Esophagus muscularis mucosa (tissue), 4 donors: ENCODE results near the gene CNTNAP2. TPM values are rescaled to one million over a fixed set of nuclear protein-coding genes. Genes with fewer than 3 reads are reported as not detected.
A peak's percentile ranks its signal among the peaks of the same experiment; 100 is the strongest.
"Not testable (repeated sequence)": the region's sequence is repeated elsewhere in the genome, so short reads cannot be mapped to it uniquely, and the experiment has no call there.

Experiments
- DNase-seq: peaks from one replicate; pipeline ENCODE4 v3.0.0-alpha.2; 2017; ENCODE audit errors: extremely low spot score
- H3K27ac ChIP-seq, 4 donors: fragments of 200-600 bp; sonication (generic); replicated peaks in 1 of 4; 1 replicate in 3 of 4; 2 replicates in 1 of 4; pipeline ENCODE4 v1.5.1; 2016 to 2019; ENCODE audit warnings: mild to moderate bottlenecking in 1 of 4
- H3K27me3 ChIP-seq, 4 donors: fragments of 200-600 bp; sonication (generic); one replicate each; pipeline versions ENCODE4 v1.5.1 to v1.6.0; 2016 to 2019
- H3K36me3 ChIP-seq, 4 donors: fragments of 200-600 bp; sonication (generic); one replicate each; pipeline ENCODE4 v1.5.1; 2016 to 2019
- H3K4me1 ChIP-seq, 4 donors: fragments of 200-600 bp; sonication (generic); one replicate each; pipeline ENCODE4 v1.5.1; 2016 to 2019
- H3K4me3 ChIP-seq, 4 donors: fragments of 200-600 bp; sonication (generic); 1 replicate in 2 of 4; 2 replicates in 2 of 4; pipeline ENCODE4 v1.5.1; 2016 to 2019; ENCODE audit warnings: mild to moderate bottlenecking in 4 of 4, moderate library complexity in 1 of 4
- H3K9me3 ChIP-seq, 4 donors: fragments of 200-600 bp; sonication (generic); 1 replicate in 3 of 4; 2 replicates in 1 of 4; pipeline ENCODE4 v1.5.1; 2016 to 2019
- EP300 ChIP-seq: sonication (generic); formaldehyde crosslinking; IDR thresholded peaks from one replicate; pipeline ENCODE4 v1.6.1; 2017; ENCODE audit warnings: antibody characterized with exemption
- POLR2A ChIP-seq: fragments of 450-650 bp; IDR thresholded peaks from one replicate; pipeline ENCODE4 v1.6.1; 2017; ENCODE audit warnings: antibody characterized with exemption, moderate library complexity, mild to moderate bottlenecking, low read depth
- POLR2AphosphoS5 ChIP-seq, 2 donors: sonication (generic); formaldehyde crosslinking; IDR thresholded peaks; one replicate each; pipeline ENCODE4 v1.6.1; 2017; ENCODE audit warnings: antibody characterized with exemption in 2 of 2
- WGBS: methylation state at CpG from one replicate; pipeline ENCODE4 v1.1.5; 2018; 5-methylcytosine and 5-hydroxymethylcytosine counted together
- intact Hi-C: fragments of 100-400 bp; cut with DNase I; formaldehyde crosslinking; loops from one replicate; pipeline ENCODE4 v1.15.1; 2023
- total RNA-seq, 4 donors: library from RNA; depleted of rRNA; stranded (reverse); fragments of >200 nt; gene quantifications; one replicate each; pipeline versions ENCODE4 v1.1.0 to v1.2.1, GENCODE V29; 2016
- TF ChIP-seq, protein P1 (sequence below), 3 experiments: fragments of 200-600 bp in 2 of 3; fragments of 450-650 bp in 1 of 3; sonication (generic) in 2 of 3; IDR thresholded peaks; one replicate each; pipeline ENCODE4 v1.5.1; 2017 to 2019; ENCODE audit warnings: antibody characterized with exemption in 3 of 3, mild to moderate bottlenecking in 2 of 3, moderate library complexity in 1 of 3

CNTNAP2 gene
- total RNA-seq, 4 donors from 2014 or later = 1.2 to 2.9 (median 1.9) TPM

DNA sequence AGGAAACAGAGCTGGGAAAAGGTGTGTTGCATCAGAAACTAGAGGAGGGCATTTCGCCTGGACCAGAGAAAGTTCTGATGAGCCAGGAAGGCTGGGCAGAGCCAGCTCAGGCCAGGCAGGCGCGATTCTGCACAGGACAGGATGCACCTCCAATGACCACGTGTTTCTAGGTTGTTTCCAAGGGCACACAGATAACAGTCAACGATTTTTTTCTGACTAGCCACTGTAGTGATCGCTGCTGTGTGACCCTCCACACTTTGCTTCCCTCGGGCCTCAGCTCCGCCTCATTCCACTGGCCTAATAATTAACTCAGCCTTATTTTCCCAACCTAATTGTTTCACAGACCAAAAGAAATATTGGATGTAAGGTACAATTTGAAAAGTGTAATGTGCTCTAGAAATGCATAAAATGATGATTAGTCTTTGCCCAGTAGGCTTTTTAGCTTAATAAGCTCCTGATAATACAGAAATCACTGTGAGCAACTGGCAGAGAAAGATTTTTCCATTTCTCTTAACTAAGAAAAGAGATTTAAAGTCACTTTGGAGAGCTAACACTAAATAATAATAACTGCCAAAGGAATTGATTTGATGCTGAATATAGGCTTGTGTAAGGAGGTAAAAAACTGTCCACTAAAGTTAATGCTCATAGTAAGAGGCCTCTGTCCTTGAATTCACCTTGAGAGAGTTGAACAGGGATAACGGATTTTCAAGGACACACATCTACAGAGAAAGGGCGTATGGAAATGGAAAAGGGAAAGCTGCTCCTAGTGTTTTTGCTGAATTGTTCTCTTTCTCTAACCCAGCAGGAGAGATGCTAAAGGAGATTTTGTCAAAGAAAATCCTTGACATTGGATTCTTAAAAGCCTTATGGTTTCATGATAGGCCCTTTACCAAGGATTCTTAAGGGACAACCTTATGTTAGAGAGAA lies 2183.0 kb downstream of the CNTNAP2 start:
- Histone ChIP-seq H3K9me3 (no peaks in the 10 kb centered on the region), H3K27me3 (no peaks in the 10 kb centered on the region), H3K36me3 (no peaks in the 10 kb centered on the region), H3K4me1 (peaks cover 11 to 26% (median 19%) of the 10 kb centered on the region in 4 donors), H3K27ac (no peak overlapping the region), H3K4me3 (no peak overlapping the region)
- WGBS = 81% methylated on average over 10 of the region's 10 CpGs
- intact Hi-C loops = no loop called here
- no peak for DNase-seq
- TF ChIP-seq EP300 = no peak
- TF ChIP-seq, protein P1, sequence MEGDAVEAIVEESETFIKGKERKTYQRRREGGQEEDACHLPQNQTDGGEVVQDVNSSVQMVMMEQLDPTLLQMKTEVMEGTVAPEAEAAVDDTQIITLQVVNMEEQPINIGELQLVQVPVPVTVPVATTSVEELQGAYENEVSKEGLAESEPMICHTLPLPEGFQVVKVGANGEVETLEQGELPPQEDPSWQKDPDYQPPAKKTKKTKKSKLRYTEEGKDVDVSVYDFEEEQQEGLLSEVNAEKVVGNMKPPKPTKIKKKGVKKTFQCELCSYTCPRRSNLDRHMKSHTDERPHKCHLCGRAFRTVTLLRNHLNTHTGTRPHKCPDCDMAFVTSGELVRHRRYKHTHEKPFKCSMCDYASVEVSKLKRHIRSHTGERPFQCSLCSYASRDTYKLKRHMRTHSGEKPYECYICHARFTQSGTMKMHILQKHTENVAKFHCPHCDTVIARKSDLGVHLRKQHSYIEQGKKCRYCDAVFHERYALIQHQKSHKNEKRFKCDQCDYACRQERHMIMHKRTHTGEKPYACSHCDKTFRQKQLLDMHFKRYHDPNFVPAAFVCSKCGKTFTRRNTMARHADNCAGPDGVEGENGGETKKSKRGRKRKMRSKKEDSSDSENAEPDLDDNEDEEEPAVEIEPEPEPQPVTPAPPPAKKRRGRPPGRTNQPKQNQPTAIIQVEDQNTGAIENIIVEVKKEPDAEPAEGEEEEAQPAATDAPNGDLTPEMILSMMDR (IDR thresholded peaks at IDR 0.05) = no peak
- TF ChIP-seq POLR2A = no peak
- TF ChIP-seq POLR2AphosphoS5 (IDR thresholded peaks at IDR 0.05) = no peak

DNA sequence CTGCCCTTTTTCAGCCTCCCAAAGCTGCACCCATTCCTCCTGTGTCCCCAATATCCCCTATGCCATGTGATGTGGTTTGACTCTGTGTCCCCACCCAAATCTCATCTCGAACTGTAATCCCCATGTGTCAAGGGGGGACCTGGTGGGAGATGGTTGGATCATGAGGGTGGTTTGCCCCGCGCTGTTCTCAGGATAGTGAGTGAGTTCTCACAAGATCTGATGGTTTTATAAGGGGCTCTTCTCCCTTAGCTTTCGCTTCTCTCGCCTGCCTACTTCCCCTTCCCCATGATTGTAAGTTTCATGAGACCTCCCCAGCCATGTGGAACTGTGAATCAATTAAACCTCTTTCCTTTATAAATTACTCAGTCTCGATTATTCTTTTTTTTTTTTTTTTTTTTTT lies 2185.8 kb downstream of the CNTNAP2 start:
- H3K27me3 ChIP-seq, DNase-seq, H3K9me3 ChIP-seq, H3K4me3 ChIP-seq, H3K36me3 ChIP-seq, intact Hi-C loops, H3K27ac ChIP-seq: not testable (repeated sequence)
- 91% methylated on average over 6 of the region's 6 CpGs for WGBS
- peaks cover 11 to 23% (median 20%) of the 10 kb centered on the region in 4 donors for H3K4me1 ChIP-seq

DNA sequence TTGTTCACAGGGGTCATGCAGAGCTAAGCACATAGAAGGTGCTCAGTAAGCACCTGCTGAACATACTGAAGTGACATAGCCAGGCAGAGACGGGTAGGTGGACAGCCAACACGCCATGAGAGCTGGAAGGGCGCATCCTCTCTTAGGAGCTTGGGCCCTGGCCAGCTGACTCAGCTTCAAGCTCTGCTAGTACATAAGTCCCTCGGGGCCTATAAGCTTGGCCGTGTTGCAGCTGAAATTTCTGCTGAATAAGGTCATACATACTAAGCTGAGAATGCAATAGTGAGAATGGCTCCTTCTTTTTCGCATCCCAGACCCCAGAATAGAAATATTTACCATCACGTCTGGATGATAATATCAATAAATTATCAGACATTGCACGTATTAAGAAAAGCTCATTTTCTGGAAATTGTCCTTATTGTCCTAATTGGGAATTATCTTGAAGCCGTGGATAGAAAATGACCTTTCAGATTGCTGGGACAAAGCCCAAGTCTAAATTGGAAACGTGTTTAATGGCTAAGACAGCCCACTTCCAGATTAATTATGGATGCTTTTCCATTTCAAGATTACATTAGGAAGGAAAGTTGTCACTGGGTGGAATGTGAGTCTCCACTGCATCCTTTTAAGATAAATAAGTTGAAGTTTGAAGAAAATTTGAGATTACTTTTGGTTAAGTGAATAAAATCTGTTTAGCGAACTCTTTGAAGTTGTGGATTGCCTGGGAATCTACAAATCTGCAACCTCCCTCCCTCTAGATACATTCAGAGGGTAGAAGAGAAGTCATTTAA lies 2186.9 kb downstream of the CNTNAP2 start:
- Histone ChIP-seq H3K36me3 (no peaks in the 10 kb centered on the region), H3K27ac (peak overlapping the region; percentile 18 to 50 (median 30)), H3K27me3 (no peaks in the 10 kb centered on the region), H3K4me3 (no peak overlapping the region), H3K9me3 (no peaks in the 10 kb centered on the region), H3K4me1 (peaks cover 11 to 23% (median 20%) of the 10 kb centered on the region in 4 donors)
- intact Hi-C loops = no loop called here
- DNase-seq = no peak
- WGBS = 24% methylated on average over 11 of the region's 11 CpGs
- TF ChIP-seq, protein P1 (IDR thresholded peaks at IDR 0.05) = no peak
- TF ChIP-seq POLR2AphosphoS5 (IDR thresholded peaks at IDR 0.05) (peak in 1 of 2 donors; percentile 25), POLR2A (no peak), EP300 (no peak)

DNA sequence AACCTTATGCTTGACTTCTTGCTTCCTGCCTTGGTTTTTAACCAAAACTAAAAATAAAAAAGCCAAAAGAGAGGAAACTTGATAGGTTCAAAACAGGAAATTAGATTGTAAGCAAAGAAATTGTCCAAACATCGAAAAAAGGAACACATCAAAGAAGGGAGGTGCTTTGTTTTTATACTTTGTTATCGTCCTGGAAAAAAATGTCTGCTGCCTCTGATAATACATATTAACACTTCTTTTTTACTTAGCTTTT lies 2187.4 kb downstream of the CNTNAP2 start:
- peaks cover 11 to 23% (median 20%) of the 10 kb centered on the region in 4 donors for H3K4me1 ChIP-seq
- no peaks in the 10 kb centered on the region for H3K9me3 ChIP-seq
- no peaks in the 10 kb centered on the region for H3K27me3 ChIP-seq
- no peaks in the 10 kb centered on the region for H3K36me3 ChIP-seq
- WGBS = 24% methylated on average over 2 of the region's 2 CpGs
- H3K4me3 ChIP-seq = no peak overlapping the region
- TF ChIP-seq EP300 (no peak), POLR2A (no peak)
- TF ChIP-seq, protein P1 (IDR thresholded peaks at IDR 0.05) = no peak
- peak overlapping the region; percentile 18 to 50 (median 30) for H3K27ac ChIP-seq
- no peak for DNase-seq
- intact Hi-C loops = no loop called here

- H3K9me3 ChIP-seq = no peaks in the 10 kb centered on the region
- TF ChIP-seq POLR2AphosphoS5 (IDR thresholded peaks at IDR 0.05) (no peak), EP300 (no peak), POLR2A (no peak)
- TF ChIP-seq, protein P1 (IDR thresholded peaks at IDR 0.05) = no peak
- H3K4me3 ChIP-seq = no peak overlapping the region
- H3K27me3 ChIP-seq = no peaks in the 10 kb centered on the region
- H3K36me3 ChIP-seq = no peaks in the 10 kb centered on the region
- WGBS = 55% methylated on average over 1 of the region's 1 CpG
- H3K27ac ChIP-seq = peak overlapping the region in 2 of 4 donors; percentile 18 to 50
- H3K4me1 ChIP-seq = peaks cover 11 to 23% (median 20%) of the 10 kb centered on the region in 4 donors
- intact Hi-C loops = no loop called here
- DNase-seq = no peak
Measured at GRCh38 chr7:148304456-148304855, 2187.9 kb downstream of the CNTNAP2 start.
